IPS-15b (cell line): ENCODE data around the gene SUSD1.
"Not testable (repeated sequence)": the region's sequence is repeated elsewhere in the genome, so short reads cannot be mapped to it uniquely, and the experiment has no call there.

Experiments
- H3K27me3 ChIP-seq: one replicate; pipeline ENCODE4 v1.6.1; 2013; ENCODE audit warnings: low read length; ENCODE audit not compliant: control insufficient read depth, insufficient read depth
- H3K36me3 ChIP-seq: one replicate; pipeline ENCODE4 v1.6.1; 2013; ENCODE audit warnings: low read length; ENCODE audit not compliant: control insufficient read depth, insufficient read depth
- H3K4me1 ChIP-seq: one replicate; pipeline ENCODE4 v1.6.1; 2013; ENCODE audit warnings: mild to moderate bottlenecking, low read length; ENCODE audit not compliant: control insufficient read depth, insufficient read depth
- H3K4me3 ChIP-seq: one replicate; pipeline ENCODE4 v1.5.1; 2013; ENCODE audit warnings: low read depth, low read length
- H3K9ac ChIP-seq: one replicate; pipeline ENCODE4 v1.6.1; 2013; ENCODE audit warnings: low read depth, mild to moderate bottlenecking, low read length
- H3K9me3 ChIP-seq: one replicate; pipeline ENCODE4 v1.6.1; 2013; ENCODE audit warnings: mild to moderate bottlenecking, low read length; ENCODE audit not compliant: control insufficient read depth, insufficient read depth

Gene SUSD1

GRCh38 chr9:112174965-112175795 lies at the start of gene SUSD1:
Gene SUSD1 (minus strand): TSS chr9:112175297. CDS start chr9:112175235, 62 bp downstream.
- H3K4me1 ChIP-seq = peaks cover 6% of the 10 kb centered on the region

DNA sequence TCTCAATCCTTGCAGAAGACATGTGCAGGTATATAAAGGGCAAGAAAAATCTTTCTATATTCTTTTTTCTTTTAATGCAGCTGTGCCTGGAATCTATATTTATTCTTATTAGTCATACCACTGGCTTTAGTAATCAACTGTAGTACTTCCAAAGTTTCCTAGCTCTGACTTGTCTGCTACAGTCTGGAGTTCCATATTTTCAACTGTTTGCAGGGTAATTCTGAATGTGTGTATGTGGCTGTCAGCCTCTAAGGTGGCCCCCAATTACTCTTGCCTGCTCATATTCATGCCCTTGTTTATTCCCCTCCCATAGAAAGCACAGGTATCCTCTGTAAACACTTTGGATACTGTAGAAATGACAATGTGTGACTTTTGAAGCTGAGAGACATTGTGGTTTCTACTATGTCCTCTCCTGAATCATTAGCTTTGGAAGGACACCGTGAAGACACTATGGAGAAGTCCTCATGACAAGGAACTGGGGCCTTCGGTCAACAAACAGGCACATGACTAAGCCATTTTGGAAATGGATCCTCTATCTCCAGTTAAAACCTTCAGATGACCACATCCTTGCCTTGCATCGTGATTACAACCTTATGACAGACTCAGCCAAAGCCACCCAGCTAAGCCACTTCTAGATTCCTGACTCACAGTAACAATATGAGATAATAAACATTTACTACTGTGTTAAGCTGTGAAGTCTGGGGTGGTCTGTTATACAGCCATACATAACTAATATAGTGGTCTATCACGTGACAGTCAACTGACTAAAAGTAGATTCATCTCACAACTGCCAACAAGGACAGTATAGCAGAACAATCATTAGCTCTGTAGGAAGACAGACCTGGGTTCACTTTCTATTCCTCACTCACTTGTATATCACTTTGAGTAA lies 49.5 kb upstream of the SUSD1 start:
- no peaks in the 10 kb centered on the region for H3K36me3 ChIP-seq
- H3K4me3 ChIP-seq = no peak overlapping the region
- no peak overlapping the region for H3K9ac ChIP-seq
- H3K4me1 ChIP-seq = no peaks in the 10 kb centered on the region
- H3K9me3 ChIP-seq = no peaks in the 10 kb centered on the region
- H3K27me3 ChIP-seq = no peaks in the 10 kb centered on the region

More at GRCh38 chr9:112174965-112175795, at the start of gene SUSD1:
- Histone ChIP-seq H3K27me3 (peaks cover 29% of the 10 kb centered on the region), H3K36me3 (no peaks in the 10 kb centered on the region), H3K9ac (no peak within 1 kb of the TSS), H3K9me3 (no peaks in the 10 kb centered on the region), H3K4me3 (peak within 1 kb of the TSS; percentile 85)

- H3K9ac ChIP-seq = no peak overlapping the region
- no peaks in the 10 kb centered on the region for H3K4me1 ChIP-seq
- no peaks in the 10 kb centered on the region for H3K9me3 ChIP-seq
- H3K4me3 ChIP-seq = no peak overlapping the region
- H3K36me3 ChIP-seq = no peaks in the 10 kb centered on the region
- H3K27me3 ChIP-seq = no peaks in the 10 kb centered on the region
These were observed 43.8 kb upstream of the SUSD1 start for GRCh38 chr9:112218908-112219307.

GRCh38 chr9:112212926-112213325 lies 37.8 kb upstream of the SUSD1 start:
- H3K9me3 ChIP-seq = no peaks in the 10 kb centered on the region
- no peaks in the 10 kb centered on the region for H3K36me3 ChIP-seq
- no peak overlapping the region for H3K4me3 ChIP-seq
- H3K9ac ChIP-seq = no peak overlapping the region
- no peaks in the 10 kb centered on the region for H3K27me3 ChIP-seq
- H3K4me1 ChIP-seq = no peaks in the 10 kb centered on the region

- Histone ChIP-seq H3K9ac (no peak overlapping the region), H3K4me1 (no peaks in the 10 kb centered on the region), H3K27me3 (no peaks in the 10 kb centered on the region), H3K9me3 (no peaks in the 10 kb centered on the region), H3K36me3 (no peaks in the 10 kb centered on the region), H3K4me3 (no peak overlapping the region)
These were observed 32.4 kb upstream of the SUSD1 start for GRCh38 chr9:112207451-112207850.

DNA sequence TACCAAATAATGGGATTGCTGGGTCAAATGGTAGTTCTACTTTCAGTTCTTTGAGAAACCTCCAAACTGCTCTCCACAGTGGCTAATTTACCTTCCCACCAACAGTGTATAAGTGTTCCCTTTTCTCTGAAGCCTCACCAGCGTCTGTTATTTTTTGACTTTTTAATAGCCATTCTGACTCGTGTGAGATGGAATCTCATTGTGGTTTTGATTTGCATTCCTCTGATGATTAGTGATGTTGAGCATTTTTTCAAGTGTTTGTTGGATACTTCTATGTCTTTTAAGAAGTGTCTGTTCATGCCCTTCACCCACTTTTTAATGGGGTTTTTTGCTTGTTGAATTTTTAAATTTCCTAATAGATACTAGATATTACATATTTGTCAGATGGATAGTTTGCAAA lies 28.4 kb upstream of the SUSD1 start:
- Histone ChIP-seq H3K36me3 (no peaks in the 10 kb centered on the region), H3K9ac (no peak overlapping the region), H3K4me3 (no peak overlapping the region), H3K9me3 (no peaks in the 10 kb centered on the region), H3K4me1 (no peaks in the 10 kb centered on the region), H3K27me3 (no peaks in the 10 kb centered on the region)

- Histone ChIP-seq H3K9me3 (no peaks in the 10 kb centered on the region), H3K36me3 (no peaks in the 10 kb centered on the region), H3K27me3 (no peaks in the 10 kb centered on the region), H3K4me1 (no peaks in the 10 kb centered on the region), H3K9ac (no peak overlapping the region), H3K4me3 (no peak overlapping the region)
These were observed 25.6 kb upstream of the SUSD1 start for GRCh38 chr9:112200711-112201110.

- H3K4me1 ChIP-seq = peaks cover 10% of the 10 kb centered on the region
- H3K4me3 ChIP-seq = no peak overlapping the region
- no peaks in the 10 kb centered on the region for H3K9me3 ChIP-seq
- no peaks in the 10 kb centered on the region for H3K27me3 ChIP-seq
- H3K36me3 ChIP-seq = no peaks in the 10 kb centered on the region
- no peak overlapping the region for H3K9ac ChIP-seq
These were observed 23.5 kb upstream of the SUSD1 start for GRCh38 chr9:112198646-112199045.

- Histone ChIP-seq H3K27me3 (no peaks in the 10 kb centered on the region), H3K4me1 (peaks cover 13% of the 10 kb centered on the region), H3K9ac (no peak overlapping the region), H3K9me3 (no peaks in the 10 kb centered on the region), H3K4me3 (no peak overlapping the region), H3K36me3 (no peaks in the 10 kb centered on the region)
These were observed 19.9 kb upstream of the SUSD1 start for GRCh38 chr9:112194969-112195431.

GRCh38 chr9:112193572-112194288 lies 18.6 kb upstream of the SUSD1 start:
- H3K9me3 ChIP-seq = no peaks in the 10 kb centered on the region
- no peak overlapping the region for H3K4me3 ChIP-seq
- no peaks in the 10 kb centered on the region for H3K27me3 ChIP-seq
- no peak overlapping the region for H3K9ac ChIP-seq
- no peaks in the 10 kb centered on the region for H3K36me3 ChIP-seq
- H3K4me1 ChIP-seq = peaks cover 13% of the 10 kb centered on the region

- not testable (repeated sequence) for H3K27me3 ChIP-seq, H3K9me3 ChIP-seq, H3K36me3 ChIP-seq, H3K9ac ChIP-seq, H3K4me3 ChIP-seq
- H3K4me1 ChIP-seq = peaks cover 13% of the 10 kb centered on the region
These were observed 15.2 kb upstream of the SUSD1 start for GRCh38 chr9:112190320-112190719.
